ENCODE data around the gene DNAJB2.

The DNAJB2 gene

GRCh38 chr2:219246559-219246958 lies 32.6 kb upstream of the DNAJB2 start:
- H3K27ac ChIP-seq: peak overlapping the region; percentile 99
- no peak for TF ChIP-seq CTCF (conservative IDR thresholded peaks at IDR 0.05)

- TF ChIP-seq CTCF (conservative IDR thresholded peaks at IDR 0.05): no peak
- peak overlapping the region; percentile 99 for H3K27ac ChIP-seq
These were observed 31.2 kb upstream of the DNAJB2 start for GRCh38 chr2:219247678-219248642.

GRCh38 chr2:219248845-219249202 lies 30.3 kb upstream of the DNAJB2 start:
- peak overlapping the region; percentile 99 for H3K27ac ChIP-seq

GRCh38 chr2:219249203-219249980 lies 29.8 kb upstream of the DNAJB2 start:
- peak overlapping the region; percentile 99 for H3K27ac ChIP-seq
- no peak for TF ChIP-seq CTCF (conservative IDR thresholded peaks at IDR 0.05)

More at GRCh38 chr2:219248845-219249202, 30.3 kb upstream of the DNAJB2 start:
- no peak for TF ChIP-seq CTCF (conservative IDR thresholded peaks at IDR 0.05)

GRCh38 chr2:219250049-219250781 lies 29.0 kb upstream of the DNAJB2 start:
- H3K27ac ChIP-seq: peak overlapping the region; percentile 99
- no peak for TF ChIP-seq CTCF (conservative IDR thresholded peaks at IDR 0.05)

GRCh38 chr2:219251656-219252055 lies 27.5 kb upstream of the DNAJB2 start:
- no peak for TF ChIP-seq CTCF (conservative IDR thresholded peaks at IDR 0.05)
- peak overlapping the region; percentile 99 for H3K27ac ChIP-seq

- H3K27ac ChIP-seq: peak overlapping the region; percentile 99
These were observed 27.1 kb upstream of the DNAJB2 start for GRCh38 chr2:219252084-219252483.

More at GRCh38 chr2:219252084-219252483, 27.1 kb upstream of the DNAJB2 start:
- no peak for TF ChIP-seq CTCF (conservative IDR thresholded peaks at IDR 0.05)

All from VCaP (cell line).